HG02623 (cell line): ENCODE results near the gene PRSS12.

Experiments
- ATAC-seq: cut with Tn5 transposase; IDR thresholded peaks from one replicate; pipeline ENCODE4 v1.9.1; 2021; ENCODE audit warnings: moderate library complexity; ENCODE audit not compliant: unreplicated experiment

The PRSS12 gene

DNA sequence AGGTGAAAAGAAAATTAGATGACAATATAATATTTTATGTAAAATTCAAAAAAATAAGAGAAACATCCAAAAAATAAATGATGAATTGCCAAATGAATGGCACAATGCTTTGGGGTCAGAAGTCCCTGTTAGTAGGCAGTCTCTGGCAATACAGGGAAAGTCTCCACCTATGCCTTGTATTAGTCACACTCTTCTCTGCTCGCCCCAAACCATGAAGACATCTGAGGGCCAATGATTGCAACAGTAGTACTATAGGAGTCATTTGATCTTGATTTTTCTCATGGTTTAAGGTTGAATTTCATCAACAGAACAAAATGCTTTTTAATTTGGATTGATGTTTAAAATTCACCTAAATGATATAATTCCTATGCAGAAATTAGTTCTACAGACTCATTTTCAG lies 3.9 kb upstream of the PRSS12 start:
- no peak for ATAC-seq

DNA sequence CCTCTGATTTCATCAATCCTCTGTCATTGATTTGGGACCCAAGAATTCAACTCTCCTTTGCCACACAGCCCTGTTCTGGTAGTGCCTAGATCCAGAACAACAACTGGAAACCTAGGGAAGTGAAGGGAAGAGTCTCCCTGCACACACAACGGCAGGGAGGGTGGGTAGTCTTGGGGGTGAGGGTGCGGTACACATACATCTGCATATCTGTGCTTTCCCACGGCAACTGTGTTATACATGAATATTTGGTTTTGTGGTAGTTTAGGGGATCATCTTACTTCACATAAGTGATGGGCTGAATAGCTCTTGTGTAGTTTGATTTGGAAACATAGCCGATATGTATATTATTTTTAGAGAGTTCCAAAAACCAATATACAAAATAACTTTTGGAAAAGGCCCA lies 3.3 kb upstream of the PRSS12 start:
- no peak for ATAC-seq

GRCh38 chr4:118354913-118355312 lies 2.1 kb upstream of the PRSS12 start:
- no peak for ATAC-seq

GRCh38 chr4:118353534-118354030 lies 779 bp upstream of the PRSS12 start:
- ATAC-seq = no peak

- peak; percentile 1 for ATAC-seq
These were observed 664 bp downstream of the PRSS12 start for GRCh38 chr4:118351851-118352827.

DNA sequence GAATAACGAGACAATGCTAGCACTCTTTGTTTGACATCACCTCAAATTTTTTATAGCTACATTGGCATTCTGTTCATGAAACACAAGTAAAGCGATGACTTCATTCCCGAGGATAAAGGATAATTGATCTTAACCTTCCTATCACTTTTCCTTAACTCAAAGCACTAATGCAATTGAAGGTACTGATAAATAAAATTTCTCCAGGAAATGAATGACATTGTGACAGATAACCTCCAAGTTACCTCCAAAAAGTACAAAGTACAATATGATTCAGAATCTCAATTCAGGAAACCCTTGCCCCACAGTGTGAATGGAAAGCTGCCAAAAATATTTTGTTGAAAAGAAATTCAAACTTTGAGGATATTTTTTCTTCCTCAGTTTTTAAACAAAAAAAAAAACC lies 1.8 kb downstream of the PRSS12 start:
- no peak for ATAC-seq

DNA sequence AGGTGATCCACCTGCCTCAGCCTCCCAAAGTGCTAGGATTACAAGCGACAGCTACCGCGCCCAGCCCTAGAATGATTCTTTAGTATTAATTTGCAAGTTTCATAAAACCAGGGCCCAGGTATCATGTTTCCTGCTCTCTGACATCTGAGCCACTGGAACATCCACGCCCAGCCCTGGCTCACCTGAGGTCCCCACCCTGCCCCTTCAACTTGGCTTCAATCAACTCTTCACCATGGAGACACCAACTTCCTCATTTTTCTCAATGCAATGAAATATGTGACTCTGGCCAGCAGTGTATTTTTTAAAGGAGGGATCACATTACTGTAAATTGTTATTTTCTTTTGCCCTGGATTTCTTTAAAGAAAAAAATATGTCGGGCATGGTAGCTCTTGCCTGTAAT lies 3.9 kb downstream of the PRSS12 start:
- no peak for ATAC-seq

GRCh38 chr4:118346495-118346894 lies 6.3 kb downstream of the PRSS12 start:
- no peak for ATAC-seq

GRCh38 chr4:118345813-118346212 lies 7.0 kb downstream of the PRSS12 start:
- no peak for ATAC-seq

- ATAC-seq = no peak
These were observed 8.0 kb downstream of the PRSS12 start for GRCh38 chr4:118344801-118345200.

DNA sequence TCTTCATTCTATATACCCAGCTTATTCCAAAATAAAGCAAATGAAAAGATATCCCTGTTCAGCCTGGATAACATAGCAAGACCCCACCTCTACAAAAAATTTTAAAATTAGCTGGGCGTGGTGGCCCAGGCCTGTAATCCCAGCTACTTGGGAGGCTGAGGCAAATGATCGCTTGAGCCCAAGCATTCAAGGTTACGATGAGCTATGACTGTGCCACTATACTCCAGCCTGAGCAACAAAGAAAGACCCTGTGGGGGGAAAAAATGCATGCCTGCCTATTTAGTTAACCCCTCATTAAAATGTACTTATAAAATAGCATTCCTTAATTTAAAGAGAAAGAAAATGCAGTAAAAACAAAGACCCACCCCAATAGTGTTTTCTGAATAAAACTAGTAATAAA lies 9.3 kb downstream of the PRSS12 start:
- no peak for ATAC-seq

GRCh38 chr4:118340109-118340508 lies 12.7 kb downstream of the PRSS12 start:
- no peak for ATAC-seq

DNA sequence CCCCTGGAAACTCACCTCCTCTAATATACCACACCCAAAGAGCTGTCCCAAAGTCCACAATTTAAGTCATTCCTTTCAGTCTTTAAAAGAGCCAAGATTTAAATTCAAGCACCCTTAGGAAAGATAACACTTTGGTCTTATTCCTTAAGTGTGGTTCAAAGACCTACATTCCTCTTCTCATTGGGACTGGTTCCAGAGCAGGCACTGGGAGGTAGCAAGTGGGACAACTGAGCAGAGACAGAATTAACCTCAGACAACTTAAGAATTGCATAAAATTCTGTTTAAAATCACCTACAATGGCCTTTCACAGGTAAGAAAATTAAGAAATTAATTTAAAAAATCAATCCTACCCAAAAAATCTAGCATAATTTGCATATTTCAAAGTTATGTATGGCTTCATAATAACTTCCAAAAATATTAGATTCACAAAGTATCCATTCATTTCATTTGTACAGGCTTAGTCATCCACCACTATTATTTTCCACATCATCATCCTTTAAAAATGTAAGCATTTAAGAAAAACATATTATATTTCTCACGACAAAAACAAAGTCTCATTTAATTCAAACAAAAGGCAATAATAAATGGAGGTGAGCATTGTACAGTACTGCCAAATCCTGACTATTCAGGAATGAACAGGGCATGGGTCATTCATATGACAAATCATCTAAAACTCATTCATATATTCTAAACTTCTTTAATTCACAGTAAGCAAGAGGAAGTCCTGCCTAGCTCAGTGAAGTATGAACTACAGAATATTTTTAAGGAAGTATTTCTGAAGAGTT lies 13.6 kb downstream of the PRSS12 start:
- no peak for ATAC-seq

DNA sequence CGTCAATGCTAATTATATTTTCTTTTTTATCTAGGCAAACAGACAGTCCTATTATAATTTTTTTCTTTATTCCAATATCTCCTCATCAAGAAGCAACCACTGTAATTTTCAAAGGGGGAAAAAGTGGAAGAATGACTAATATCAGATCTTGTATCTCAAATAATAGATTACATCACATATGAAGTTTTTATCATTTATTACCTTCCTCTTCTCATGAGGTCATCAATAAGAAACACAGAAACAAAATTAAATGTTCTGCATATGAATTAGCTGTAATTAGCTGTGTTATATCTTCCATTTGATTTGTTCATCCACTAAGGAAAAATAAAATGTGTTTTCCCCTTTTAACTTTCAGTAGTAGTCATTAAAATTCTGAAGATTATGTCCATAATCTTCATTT lies 14.3 kb downstream of the PRSS12 start:
- no peak for ATAC-seq

GRCh38 chr4:118337954-118338353 lies 14.8 kb downstream of the PRSS12 start:
- ATAC-seq = no peak

DNA sequence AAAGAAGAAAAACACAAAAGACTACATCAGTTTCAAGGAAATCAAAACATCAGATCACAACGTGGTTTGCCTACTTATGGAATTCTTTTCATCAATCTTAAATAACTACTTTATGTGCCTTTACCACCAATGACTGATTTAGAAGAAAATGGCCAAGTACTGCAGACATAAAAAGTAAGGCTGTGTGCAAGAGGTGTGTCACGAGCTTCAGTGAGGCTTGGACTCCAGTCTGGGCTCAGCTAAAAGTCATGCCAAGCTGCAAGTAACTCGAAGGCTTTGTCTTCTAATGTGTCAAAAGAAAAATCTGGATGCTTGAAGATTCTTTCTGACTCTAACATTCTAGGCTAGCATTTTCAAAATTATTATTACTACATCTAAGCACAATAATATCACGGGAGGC lies 17.0 kb downstream of the PRSS12 start:
- no peak for ATAC-seq

DNA sequence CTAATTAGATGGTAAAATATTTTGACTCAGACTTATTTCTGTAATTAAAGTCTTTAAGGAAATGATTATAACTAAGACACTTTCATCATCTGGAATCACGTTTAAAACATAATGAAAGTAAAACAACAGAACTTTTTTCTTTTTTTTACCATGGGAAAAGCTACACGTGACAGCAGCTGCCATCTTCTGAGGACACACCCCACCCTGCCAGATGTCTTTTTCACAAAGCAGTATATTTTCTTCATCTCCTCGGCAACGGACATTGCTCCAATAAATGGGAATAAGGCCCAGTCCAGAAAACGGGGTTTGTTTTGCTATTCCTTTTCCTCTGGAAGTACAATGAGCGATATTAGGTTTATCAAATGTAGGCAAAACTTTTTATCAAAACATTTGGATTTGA lies 17.5 kb downstream of the PRSS12 start:
- ATAC-seq = no peak

DNA sequence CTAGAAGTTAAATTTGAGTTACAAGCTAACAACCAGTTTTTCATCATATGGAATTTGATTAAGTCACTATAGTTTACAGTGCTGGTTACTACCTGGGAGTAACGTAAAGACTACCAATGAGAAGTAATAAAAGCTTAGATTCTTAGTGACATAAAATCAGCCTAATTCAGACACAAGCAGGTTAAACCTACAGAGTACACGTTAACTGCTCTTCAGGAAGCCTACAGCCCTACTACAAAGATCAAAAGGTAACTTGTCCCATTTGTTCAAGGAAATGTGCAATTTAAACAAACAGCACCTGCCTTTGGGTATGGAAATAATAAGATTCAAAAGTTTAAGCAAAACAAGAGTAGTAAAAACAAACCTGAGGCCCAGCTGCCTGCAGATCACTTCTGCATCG lies 21.5 kb downstream of the PRSS12 start:
- ATAC-seq = no peak

GRCh38 chr4:118329849-118330248 lies 23.0 kb downstream of the PRSS12 start:
- ATAC-seq = no peak

DNA sequence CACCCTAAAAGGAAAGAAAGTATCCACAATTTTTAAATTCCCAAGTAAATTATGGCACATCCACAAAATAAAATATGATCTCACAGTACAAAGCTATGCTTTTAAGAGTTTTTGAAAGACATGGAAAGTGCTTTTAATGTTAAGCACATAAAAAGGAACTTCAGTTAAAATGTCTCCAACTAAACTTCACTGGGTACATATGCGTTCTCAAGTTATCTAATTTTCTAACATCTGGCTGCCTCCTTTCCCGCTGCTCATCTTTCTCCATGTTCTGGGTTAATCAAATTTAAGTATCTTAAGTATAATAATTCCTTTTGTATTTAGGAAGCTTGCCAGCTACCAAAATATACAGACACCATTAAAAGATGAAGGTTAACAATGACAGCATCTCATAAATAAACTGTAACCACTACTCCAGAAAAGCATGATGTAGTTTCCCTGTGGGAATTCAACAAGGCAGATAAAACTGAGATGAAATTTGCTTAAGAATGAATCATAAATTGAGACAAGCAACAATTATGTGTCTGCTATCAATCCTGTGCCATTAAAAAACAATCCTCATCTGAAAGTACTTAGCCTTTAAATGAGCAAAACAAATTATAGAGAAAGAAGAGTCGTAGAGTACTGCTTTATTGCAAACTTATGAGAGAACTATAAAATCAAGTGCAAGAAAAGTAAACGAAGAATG lies 25.1 kb downstream of the PRSS12 start:
- no peak for ATAC-seq

DNA sequence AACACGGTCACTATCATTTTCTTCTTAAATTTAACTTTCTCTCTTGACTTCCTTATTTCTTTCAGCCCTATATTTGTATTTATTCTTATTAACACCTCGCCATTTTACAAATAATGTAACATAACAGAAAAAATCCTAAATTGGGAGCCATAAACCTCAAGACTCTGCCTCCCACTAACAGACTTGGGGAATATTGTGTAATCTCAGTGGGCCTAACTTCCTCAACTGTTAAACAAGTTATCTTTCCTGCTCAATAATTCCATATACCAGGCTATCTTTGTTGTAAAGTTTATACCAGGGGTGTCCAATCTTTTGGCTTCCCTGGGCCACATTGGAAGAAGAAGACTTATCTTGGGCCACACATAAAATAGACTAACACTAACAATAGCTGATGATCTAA lies 26.2 kb downstream of the PRSS12 start:
- no peak for ATAC-seq
